Stimulated activated CD4-positive, alpha-beta T cell treated with anti-CD3 and anti-CD28 coated beads, Interleukin-4, amount 100 ng/mL, for 4 hours (primary cell): ENCODE measurements around the gene TP53AIP1.

Experiments
- DNase-seq, 2 experiments: peaks; one replicate each; pipeline ENCODE4 v3.0.0-alpha.2; 2020

TP53AIP1 gene

DNA sequence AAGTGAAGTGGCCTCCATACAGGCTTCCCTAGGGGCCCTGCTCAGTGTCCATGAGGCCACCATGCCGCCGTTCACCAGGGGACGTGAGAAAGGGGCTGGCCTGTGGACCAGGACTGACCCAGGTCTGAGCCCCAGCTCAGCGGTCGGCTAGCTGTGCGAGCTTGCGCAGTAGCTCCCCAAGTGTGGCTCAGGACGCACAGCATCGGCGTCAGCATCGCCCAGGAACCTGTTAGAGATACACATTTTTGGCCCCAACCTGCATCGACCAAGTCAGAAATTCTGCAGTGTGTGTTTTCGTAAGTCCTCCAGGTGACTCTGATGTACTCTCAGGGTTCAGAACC lies 429 bp downstream of the TP53AIP1 start:
- DNase-seq, result no peak

GRCh38 chr11:128941573-128942271 lies 949 bp downstream of the TP53AIP1 start:
- no peak for DNase-seq

- no peak for DNase-seq
These were observed 1.6 kb downstream of the TP53AIP1 start for GRCh38 chr11:128941110-128941509.

DNA sequence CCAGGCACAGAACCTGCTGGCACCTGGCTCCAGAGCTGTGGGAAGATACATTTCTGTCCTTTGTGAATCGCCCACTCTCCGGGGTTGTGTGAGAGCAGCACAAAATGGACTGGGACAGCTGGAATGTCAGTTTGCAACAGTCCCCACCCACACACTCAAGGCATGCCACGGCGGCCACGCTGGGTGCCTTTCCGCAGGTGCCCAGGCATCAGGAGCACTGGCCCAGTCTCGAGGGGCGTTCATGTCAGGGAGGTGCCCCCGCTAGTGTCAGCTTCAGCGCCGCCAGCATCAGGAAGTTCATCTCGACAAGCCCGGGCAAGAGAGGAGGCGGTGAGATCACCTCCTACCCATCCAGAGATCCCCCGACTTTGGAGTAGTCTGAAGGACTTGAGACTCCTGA lies 2.1 kb downstream of the TP53AIP1 start:
- no peak for DNase-seq

DNA sequence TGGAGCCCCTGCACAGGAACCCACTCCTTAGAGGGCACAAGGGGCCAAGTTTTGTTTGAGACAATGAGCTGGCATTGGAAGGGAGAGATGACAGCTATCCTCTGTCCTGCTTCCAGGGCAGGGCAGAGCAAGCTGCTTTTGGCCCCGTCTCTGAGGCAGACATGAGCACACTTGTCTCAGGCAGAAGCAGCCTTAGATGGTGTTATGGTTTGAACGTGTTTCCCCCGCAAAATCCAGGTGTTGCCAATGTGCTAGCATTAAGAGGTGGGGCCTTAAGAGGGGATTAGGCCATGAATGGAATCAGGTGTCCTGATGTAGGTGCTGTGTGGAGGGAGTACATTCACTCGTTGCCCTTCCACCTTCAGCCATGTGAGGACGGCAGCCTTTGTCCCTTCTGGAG lies 2.5 kb downstream of the TP53AIP1 start:
- no peak for DNase-seq

- no peak for DNase-seq
These were observed 3.1 kb downstream of the TP53AIP1 start for GRCh38 chr11:128939591-128939990.

GRCh38 chr11:128938156-128938885 lies 4.3 kb downstream of the TP53AIP1 start:
- no peak for DNase-seq

GRCh38 chr11:128937480-128937879 lies 5.2 kb downstream of the TP53AIP1 start:
- no peak for DNase-seq

DNA sequence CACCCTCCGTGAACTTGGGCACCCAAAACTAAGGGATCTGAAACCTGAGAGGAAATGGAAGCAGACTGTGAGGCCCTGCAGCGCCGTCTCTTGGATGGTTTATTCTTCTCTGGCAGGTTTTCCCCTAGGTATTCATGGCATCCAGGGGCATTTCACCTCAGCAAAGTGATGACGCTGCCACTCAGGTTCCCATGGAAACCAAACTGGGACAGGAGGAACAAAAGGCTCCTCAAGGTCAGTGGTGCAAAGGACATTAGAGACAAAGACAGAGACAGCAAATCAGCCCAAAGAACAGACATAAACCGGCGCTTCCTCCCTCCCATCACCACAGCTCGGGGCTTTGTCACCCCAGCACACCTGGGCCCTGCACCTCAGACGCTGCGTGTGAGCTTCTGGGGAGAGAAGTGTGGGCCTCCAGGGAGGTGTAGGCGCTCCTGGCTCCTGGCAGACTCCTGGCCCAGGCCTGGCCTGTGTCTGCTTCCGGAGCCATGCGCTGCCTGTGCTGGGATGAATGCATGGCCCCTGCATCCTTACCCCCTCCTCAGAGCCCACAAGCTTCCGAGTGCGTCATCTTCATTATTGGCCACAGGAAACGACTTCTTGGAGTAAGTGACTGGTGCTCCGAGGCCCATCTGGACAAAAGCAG lies 5.9 kb downstream of the TP53AIP1 start:
- no peak for DNase-seq

GRCh38 chr11:128934926-128935325 lies 7.7 kb downstream of the TP53AIP1 start:
- no peak for DNase-seq

DNA sequence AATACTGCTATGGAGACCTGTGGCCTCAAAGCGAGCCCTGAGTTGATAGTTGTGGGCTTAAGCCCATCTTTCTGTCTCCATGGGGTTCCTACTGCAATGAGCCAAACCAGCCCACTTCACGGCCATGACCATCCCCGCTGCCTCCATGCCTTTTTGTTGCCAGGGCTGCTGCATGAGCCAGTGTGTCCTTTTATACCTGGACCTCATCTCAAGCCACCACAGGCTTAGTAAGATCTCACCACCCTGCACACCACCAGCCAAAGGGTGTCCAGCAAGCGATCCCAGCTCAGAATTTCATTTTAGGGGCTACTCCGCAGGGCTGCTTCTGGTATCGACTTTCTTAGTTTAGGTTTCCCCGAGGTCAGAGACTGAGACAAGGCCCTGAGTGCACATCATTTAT lies 8.3 kb downstream of the TP53AIP1 start:
- no peak for DNase-seq

GRCh38 chr11:128933481-128934178 lies 9.0 kb downstream of the TP53AIP1 start:
- DNase-seq, result no peak

- DNase-seq, result no peak
These were observed 11.0 kb downstream of the TP53AIP1 start for GRCh38 chr11:128931668-128932067.

DNA sequence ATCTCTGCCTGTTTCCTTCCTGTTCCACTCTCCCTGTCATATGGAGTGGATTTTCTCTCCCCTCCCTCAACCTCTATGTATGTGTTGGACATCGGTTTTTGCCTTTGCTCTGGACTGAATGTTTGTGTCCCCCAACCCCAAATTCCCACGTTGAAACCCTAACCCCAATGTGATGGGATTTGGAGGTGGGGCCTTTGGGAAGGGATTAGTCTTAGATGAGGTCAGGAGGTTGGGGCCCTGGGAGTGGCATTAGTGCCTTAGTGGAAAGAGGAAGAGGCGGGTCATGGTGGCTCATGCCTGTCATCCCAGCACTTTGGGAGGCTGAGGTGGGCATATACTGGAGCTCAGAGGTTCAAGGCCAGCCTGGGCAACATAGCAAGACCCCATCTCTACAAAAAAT lies 11.6 kb downstream of the TP53AIP1 start:
- DNase-seq, result no peak

DNA sequence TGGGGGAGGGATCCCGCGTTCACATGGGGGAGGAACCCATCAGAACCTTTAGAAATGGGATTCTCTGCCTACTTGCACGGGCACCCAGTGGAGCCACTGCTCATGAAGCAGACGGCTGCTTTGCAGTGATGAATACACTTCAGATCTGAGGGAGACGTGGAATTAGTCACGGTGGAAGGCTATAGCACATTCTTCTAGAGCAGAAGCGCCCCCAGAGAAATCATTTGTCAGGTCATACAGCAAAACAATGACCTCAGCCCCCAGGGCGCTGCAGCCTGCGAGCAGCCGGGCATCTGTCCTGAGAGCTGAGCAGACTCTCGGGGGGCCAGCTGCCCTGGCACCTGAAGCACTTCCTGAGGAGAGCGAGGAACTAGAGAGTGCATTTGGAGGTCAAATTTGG lies 12.7 kb downstream of the TP53AIP1 start:
- DNase-seq, result no peak

DNA sequence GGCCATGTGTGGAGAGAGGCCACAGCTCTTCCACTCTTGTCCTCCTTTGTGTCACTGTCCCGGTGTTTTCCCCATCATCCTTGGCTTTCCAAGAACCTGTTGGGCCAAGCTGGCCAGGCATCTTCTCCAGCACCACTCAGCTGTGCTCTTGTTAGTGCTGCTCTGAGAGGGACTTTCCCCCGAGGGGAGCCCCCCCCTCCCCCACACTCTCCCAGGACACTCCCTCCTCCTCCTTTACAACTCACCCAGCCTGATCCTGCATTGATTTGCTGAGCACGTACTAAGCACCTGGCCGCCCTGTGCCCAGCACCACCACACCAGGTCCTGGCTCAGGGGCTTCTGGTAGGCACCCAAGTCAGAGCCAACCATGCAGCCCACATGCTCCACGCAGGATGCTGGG lies 13.2 kb downstream of the TP53AIP1 start:
- no peak for DNase-seq

DNA sequence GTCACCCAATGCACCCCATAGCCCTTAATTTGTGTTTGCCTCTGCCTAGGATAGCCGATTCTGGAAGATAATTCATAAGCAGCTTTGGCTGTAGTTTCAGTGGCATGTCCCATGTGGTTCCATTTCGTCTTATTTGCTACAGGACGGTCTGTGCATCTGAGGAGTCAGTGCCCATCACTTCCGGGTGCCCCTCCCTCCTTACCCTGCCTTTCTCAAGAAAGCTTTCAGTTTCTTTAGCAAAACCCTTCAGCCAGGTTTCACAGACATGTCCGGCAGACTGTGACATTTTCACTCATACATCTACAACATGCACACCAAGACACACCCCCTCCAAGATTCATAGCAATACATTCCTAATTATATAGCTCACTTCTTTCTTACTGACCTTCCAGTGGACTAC lies 14.3 kb downstream of the TP53AIP1 start:
- no peak for DNase-seq

DNA sequence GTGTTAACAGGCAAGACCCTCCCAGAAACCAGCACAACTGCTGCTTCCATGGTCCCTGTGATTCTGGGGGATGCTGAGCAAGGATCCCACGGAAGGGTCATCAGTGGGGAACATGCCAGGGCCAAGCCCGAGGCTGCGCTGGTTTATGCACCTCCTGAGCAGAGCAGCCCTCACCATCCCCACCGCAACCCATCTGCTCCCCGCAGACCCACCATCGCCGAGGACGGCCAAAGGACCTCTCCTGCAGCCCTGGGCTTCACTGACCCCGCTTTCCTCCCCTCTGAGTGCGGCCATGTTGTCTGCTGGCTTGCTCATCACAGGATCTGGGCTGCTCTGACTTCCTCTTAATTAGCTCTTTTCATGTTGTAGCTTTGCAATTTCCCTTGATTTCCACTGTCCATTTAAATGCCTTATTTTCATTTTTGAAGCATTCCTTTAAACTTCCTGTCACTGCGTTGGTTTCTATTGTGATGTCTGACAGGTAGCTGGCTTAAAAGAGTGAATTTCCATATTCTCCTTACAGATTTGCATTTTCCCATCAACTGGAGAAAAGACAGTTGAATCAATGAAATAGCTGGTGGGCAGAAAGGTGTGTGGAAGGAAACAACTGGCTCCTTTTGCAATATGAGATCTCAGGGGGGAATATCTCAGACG lies 14.9 kb downstream of the TP53AIP1 start:
- no peak for DNase-seq

DNA sequence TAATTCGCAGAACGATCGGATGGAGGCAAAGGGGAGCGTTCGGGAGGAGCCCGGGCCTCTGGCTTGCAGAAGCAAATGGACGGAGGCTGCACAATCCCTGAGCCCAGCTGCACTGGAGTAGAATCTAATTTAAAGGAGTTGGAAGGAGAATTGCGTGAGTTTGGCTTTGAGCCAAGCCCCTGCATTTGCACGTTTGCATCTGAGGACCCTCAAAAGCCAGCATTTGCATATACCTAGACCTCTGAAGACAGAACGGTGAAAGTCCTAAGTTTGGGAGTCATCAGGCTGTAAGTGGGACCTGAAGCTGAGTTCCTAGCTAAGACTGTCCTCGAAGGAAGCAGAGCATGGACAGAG lies 15.6 kb downstream of the TP53AIP1 start:
- DNase-seq, result no peak

DNA sequence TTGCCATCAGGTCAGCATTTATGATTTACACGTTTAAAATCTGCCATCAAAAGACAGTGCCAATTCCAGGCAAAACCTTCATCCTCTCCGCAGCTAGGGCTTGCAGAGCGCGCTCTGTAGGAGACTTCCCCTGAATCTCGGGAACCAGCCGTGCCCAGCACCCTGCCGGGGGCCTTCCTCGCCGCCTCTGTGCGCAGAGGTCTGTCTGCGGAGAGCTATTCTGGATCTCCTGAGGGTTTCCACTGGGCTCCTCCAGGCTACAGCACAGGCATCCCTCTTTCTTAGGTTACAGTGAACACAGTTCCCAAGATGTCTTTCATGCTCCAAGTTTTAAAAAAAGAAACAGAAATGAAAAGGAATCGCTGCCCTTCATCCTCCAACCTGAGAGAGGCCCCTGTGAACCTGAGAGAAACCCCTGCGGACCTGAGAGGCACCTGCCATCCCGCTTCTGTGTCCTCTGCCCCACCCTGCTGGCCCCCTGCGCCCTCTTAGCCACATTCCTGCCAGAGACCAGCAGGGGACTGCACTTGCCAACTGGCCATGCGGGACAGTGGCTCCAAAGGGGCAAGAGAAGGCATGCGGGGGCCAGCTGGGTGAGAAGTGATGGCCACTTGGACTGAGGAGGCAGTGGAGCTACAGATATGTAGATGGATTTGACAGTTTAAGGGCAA lies 16.1 kb downstream of the TP53AIP1 start:
- no peak for DNase-seq

DNA sequence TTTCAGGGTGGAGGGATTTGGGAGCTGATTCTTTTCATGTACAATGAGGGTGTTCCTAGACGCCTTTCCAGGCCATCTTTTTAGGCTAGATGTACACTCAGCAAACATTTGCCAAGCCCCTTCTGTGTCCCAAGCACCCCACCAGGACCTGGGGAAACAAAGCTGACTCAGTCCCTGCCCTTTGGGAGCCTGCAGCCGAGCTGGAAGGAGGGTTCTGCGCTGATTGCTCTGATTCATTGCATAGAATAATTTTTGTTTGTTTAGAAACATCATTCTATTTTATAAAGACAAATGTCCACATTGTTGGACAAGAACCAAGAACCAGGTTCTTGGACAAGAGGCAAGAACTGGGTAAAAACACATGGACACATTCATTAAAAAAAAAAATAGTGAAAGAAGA lies 16.7 kb downstream of the TP53AIP1 start:
- DNase-seq, result no peak

DNA sequence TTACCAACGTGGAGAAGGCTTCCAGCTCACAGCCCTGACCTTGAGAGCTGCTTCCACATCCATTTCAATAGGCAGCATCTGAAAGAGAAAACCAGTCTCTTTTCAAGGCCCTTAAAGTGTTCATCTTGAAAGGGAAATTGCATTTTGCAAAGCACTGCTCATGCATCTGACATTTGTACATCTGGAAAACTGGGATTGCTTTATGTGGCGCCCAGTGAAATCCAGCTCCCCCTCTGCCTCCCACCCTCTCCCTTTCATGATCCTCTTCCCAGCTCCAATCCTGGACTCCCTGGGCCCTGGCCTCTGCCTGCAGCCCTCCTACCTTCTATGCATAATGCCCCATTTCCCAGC lies 17.4 kb downstream of the TP53AIP1 start:
- no peak for DNase-seq
